H1 (cell line): ENCODE data around the gene RPS27. TPM values are rescaled to one million over a fixed set of nuclear protein-coding genes. Genes with fewer than 3 reads are reported as not detected.

ENCODE experiments used
- EGR1 ChIP-seq: IDR thresholded peaks from 2 replicates; pipeline ENCODE4 v1.6.1; 2011; ENCODE audit warnings: low read depth, low read length, borderline replicate concordance
- FOSL1 ChIP-seq: IDR thresholded peaks from 2 replicates; pipeline ENCODE4 v1.6.1; 2011; ENCODE audit warnings: mild to moderate bottlenecking, low read depth, low read length, moderate library complexity; ENCODE audit not compliant: insufficient read depth
- MAFK ChIP-seq: IDR thresholded peaks from 2 replicates; pipeline ENCODE4 v1.6.1; 2012; ENCODE audit warnings: low read depth, mild to moderate bottlenecking, improper control_type of control experiment, low read length
- RNF2 ChIP-seq: fragments of 200-900, 300-1000 bp; sonication (generic); IDR thresholded peaks from 2 replicates; pipeline ENCODE4 v1.7.1; 2016; ENCODE audit warnings: borderline replicate concordance, low read depth, mild to moderate bottlenecking, antibody characterized with exemption, low read length; ENCODE audit not compliant: poor library complexity, severe bottlenecking; ENCODE audit errors: missing control alignments
- SIRT6 ChIP-seq: IDR thresholded peaks from one replicate; pipeline ENCODE4 v1.7.1; 2012; ENCODE audit warnings: low read length, inconsistent platforms
- SP2 ChIP-seq: IDR thresholded peaks from 2 replicates; pipeline ENCODE4 v1.6.1; 2012; ENCODE audit warnings: mild to moderate bottlenecking, low read length, inconsistent platforms
- SP4 ChIP-seq: IDR thresholded peaks from 2 replicates; pipeline ENCODE4 v1.6.1; 2012; ENCODE audit warnings: low read length, inconsistent platforms
- USF2 ChIP-seq: IDR thresholded peaks from 2 replicates; pipeline ENCODE4 v1.6.1; 2011; ENCODE audit warnings: low read length, improper control_type of control experiment
- polyA plus RNA-seq, 7 experiments: library from polyadenylated mRNA; depleted of rRNA in 3 of 7; stranded (reverse) in 5 of 7; unstranded in 2 of 7; fragments of >200 nt in 5 of 7; fragments of 200-250 nt in 2 of 7; gene quantifications; 1 replicate in 5 of 7; 2 replicates in 1 of 7; 4 replicates in 1 of 7; pipeline versions ENCODE4 v1.2.1 to v1.2.3, GENCODE V29; 2011 to 2013; ENCODE audit warnings: missing spikeins in 2 of 7, mixed read lengths in 2 of 7
- total RNA-seq: library from RNA; stranded (reverse); fragmentation: NEBNext Ultra II Directional; extraction: Animal tissue kit (Norgen Biotek cat#: 25700); gene quantifications from 2 replicates; pipeline ENCODE4 v1.2.1, GENCODE V29; 2021
- TF ChIP-seq, protein P1 (sequence below), 3 experiments: IDR thresholded peaks; 1 replicate in 2 of 3; 2 replicates in 1 of 3; pipeline versions ENCODE4 v1.5.1 to v1.6.1; 2011; ENCODE audit warnings: low read length in 3 of 3, mild to moderate bottlenecking in 3 of 3, inconsistent platforms in 2 of 3, low read depth in 1 of 3, moderate library complexity in 1 of 3; ENCODE audit not compliant: insufficient read depth in 1 of 3; ENCODE audit errors: control extremely low read depth in 1 of 3

Gene RPS27
- total and polyA plus RNA-seq, 2 of the 8 experiments (the other 6 are each of a cell fraction or from before 2014, with no cell fraction given) = 1,810 to 3,155 TPM

GRCh38 chr1:153977250-153978240 is 13.0 kb upstream of the RPS27 start, which contains the start of gene JTB (continued):
- TF ChIP-seq, protein P1, sequence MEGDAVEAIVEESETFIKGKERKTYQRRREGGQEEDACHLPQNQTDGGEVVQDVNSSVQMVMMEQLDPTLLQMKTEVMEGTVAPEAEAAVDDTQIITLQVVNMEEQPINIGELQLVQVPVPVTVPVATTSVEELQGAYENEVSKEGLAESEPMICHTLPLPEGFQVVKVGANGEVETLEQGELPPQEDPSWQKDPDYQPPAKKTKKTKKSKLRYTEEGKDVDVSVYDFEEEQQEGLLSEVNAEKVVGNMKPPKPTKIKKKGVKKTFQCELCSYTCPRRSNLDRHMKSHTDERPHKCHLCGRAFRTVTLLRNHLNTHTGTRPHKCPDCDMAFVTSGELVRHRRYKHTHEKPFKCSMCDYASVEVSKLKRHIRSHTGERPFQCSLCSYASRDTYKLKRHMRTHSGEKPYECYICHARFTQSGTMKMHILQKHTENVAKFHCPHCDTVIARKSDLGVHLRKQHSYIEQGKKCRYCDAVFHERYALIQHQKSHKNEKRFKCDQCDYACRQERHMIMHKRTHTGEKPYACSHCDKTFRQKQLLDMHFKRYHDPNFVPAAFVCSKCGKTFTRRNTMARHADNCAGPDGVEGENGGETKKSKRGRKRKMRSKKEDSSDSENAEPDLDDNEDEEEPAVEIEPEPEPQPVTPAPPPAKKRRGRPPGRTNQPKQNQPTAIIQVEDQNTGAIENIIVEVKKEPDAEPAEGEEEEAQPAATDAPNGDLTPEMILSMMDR (IDR thresholded peaks at IDR 0.05; ENCODE audit: control extremely low read depth in 1 of 3, insufficient read depth in 1 of 3, low read depth in 1 of 3, low read length in 3 of 3) = no peak
- no peak for TF ChIP-seq USF2
- TF ChIP-seq MAFK = no peak
- 0 out of 2 replicates have a peak, but pooled peaks have one; percentile 7 for TF ChIP-seq FOSL1
- TF ChIP-seq RNF2 = no peak
- 0 out of 2 replicates have a peak, but pooled peaks have one; percentile 21 for TF ChIP-seq EGR1
- no peak for TF ChIP-seq SIRT6
- TF ChIP-seq SP2 = no peak
- TF ChIP-seq SP4 = no peak
- TF ChIP-seq, all 59 proteins: peak for 20
